Caco-2 (cell line): ENCODE data around the gene MBP. TPM values are rescaled to one million over a fixed set of nuclear protein-coding genes. Genes with fewer than 3 reads are reported as not detected.

ENCODE experiments used
- BruUV-seq: library from RNA; stranded (reverse); fragments of 400-500 nt; replicated peaks from 2 replicates; lab custom pipeline; 2021; lab: Mats Ljungman, UMichigan
- CTCF ChIA-PET: fragments of 300-600 bp; sonication (Branson Sonifier 250); formaldehyde crosslinking; loops from one replicate; lab custom pipeline; 2022; ENCODE audit warnings: antibody characterized with exemption; lab: Charles Lee
- POLR2A ChIA-PET: fragments of 300-600 bp; sonication (Branson Sonifier 250); formaldehyde crosslinking; loops from one replicate; lab custom pipeline; 2022; ENCODE audit warnings: antibody characterized with exemption; lab: Charles Lee
- DNase-seq, 2 experiments: peaks; one replicate each; pipeline versions ENCODE4 v3.0.0 to v3.0.0-alpha.2; 2020 to 2022
- H3K27me3 ChIP-seq: replicated peaks from 2 replicates; pipeline ENCODE4 v1.6.0; 2011; ENCODE audit warnings: low read length; ENCODE audit not compliant: control insufficient read depth, insufficient read depth
- H3K36me3 ChIP-seq: 2 replicates; pipeline ENCODE4 v1.5.1; 2011; ENCODE audit warnings: low read length; ENCODE audit not compliant: control insufficient read depth, insufficient read depth
- H3K4me1 ChIP-seq: fragments of 250-450 bp; sonication (Bioruptor Pico); 2 replicates; pipeline ENCODE4 v1.5.1; 2020; ENCODE audit warnings: mild to moderate bottlenecking
- H3K4me3 ChIP-seq: 2 replicates; pipeline ENCODE4 v1.5.1; 2011; ENCODE audit warnings: low read depth, mild to moderate bottlenecking, control low read depth, low read length
- H3K9me3 ChIP-seq: fragments of 250-450 bp; sonication (Bioruptor Pico); 2 replicates; pipeline ENCODE4 v1.5.1; 2020; ENCODE audit warnings: mild to moderate bottlenecking, moderate library complexity
- H3K27ac Mint-ChIP-seq: one replicate; pipeline ENCODE4 v1.8.0; 2022; ENCODE audit warnings: mixed read lengths; ENCODE audit not compliant: unreplicated experiment
- H3K27me3 Mint-ChIP-seq: one replicate; pipeline ENCODE4 v1.8.0; 2022; ENCODE audit warnings: mixed read lengths; ENCODE audit not compliant: insufficient read depth, unreplicated experiment
- H3K36me3 Mint-ChIP-seq: one replicate; pipeline ENCODE4 v1.8.0; 2022; ENCODE audit warnings: mild to moderate bottlenecking, mixed read lengths; ENCODE audit not compliant: insufficient read depth, unreplicated experiment
- H3K4me1 Mint-ChIP-seq: one replicate; pipeline ENCODE4 v1.8.0; 2022; ENCODE audit warnings: low read depth, mixed read lengths; ENCODE audit not compliant: unreplicated experiment
- H3K4me3 Mint-ChIP-seq: one replicate; pipeline ENCODE4 v1.8.0; 2022; ENCODE audit warnings: mild to moderate bottlenecking, moderate library complexity, mixed read lengths; ENCODE audit not compliant: unreplicated experiment
- H3K9me3 Mint-ChIP-seq: one replicate; pipeline ENCODE4 v1.8.0; 2022; ENCODE audit warnings: mixed read lengths; ENCODE audit not compliant: unreplicated experiment
- CTCF ChIP-seq, 2 experiments: fragments of 200-600 bp in 1 of 2; IDR thresholded peaks; 1 replicate in 1 of 2; 2 replicates in 1 of 2; pipeline versions ENCODE4 v1.5.1 to v1.8.0; 2011 to 2022; ENCODE audit warnings: antibody characterized with exemption in 1 of 2, control low read depth in 1 of 2, inconsistent platforms in 1 of 2, low read depth in 1 of 2, low read length in 1 of 2, mild to moderate bottlenecking in 1 of 2, moderate library complexity in 1 of 2; ENCODE audit not compliant: insufficient read depth in 1 of 2, severe bottlenecking in 1 of 2, unreplicated experiment in 1 of 2
- intact Hi-C: fragments of 100-400 bp; cut with micrococcal nuclease; formaldehyde crosslinking; loops from one replicate; pipeline ENCODE4 v1.10.0; 2022; ENCODE audit not compliant: unreplicated experiment
- total RNA-seq: library from RNA; stranded (reverse); gene quantifications from 2 replicates; pipeline ENCODE4 v1.2.3, GENCODE V29; 2022

Gene MBP
- total RNA-seq, 1 experiment from 2014 or later, result 11.4 TPM

- peaks cover 6% of the 10 kb centered on the region for H3K36me3 Mint-ChIP-seq
- CTCF ChIA-PET, result no interaction called here
- BruUV-seq, result no TSS peak
Measured at GRCh38 chr18:76979111-76979751, 153.4 kb downstream of the MBP start.

GRCh38 chr18:76978616-76979015, 154.0 kb downstream of the MBP start:
- Histone ChIP-seq H3K27me3 (no peaks in the 10 kb centered on the region), H3K4me1 (no peaks in the 10 kb centered on the region), H3K4me3 (no peak overlapping the region), H3K36me3 (no peaks in the 10 kb centered on the region), H3K9me3 (no peaks in the 10 kb centered on the region)
- no peak overlapping the region for H3K4me3 Mint-ChIP-seq
- H3K4me1 Mint-ChIP-seq, result no peaks in the 10 kb centered on the region
- H3K27me3 Mint-ChIP-seq, result no peaks in the 10 kb centered on the region
- intact Hi-C loops, result no loop called here
- no peak for TF ChIP-seq CTCF (IDR thresholded peaks at IDR 0.05; ENCODE audit: insufficient read depth in 1 of 2, low read depth in 1 of 2, low read length in 1 of 2, severe bottlenecking in 1 of 2, unreplicated experiment in 1 of 2)
- POLR2A ChIA-PET, result no interaction called here
- no peaks in the 10 kb centered on the region for H3K9me3 Mint-ChIP-seq
- H3K36me3 Mint-ChIP-seq, result peaks cover 6% of the 10 kb centered on the region
- no TSS peak for BruUV-seq
- H3K27ac Mint-ChIP-seq, result no peak overlapping the region
- CTCF ChIA-PET, result no interaction called here
- DNase-seq, result no peak

More at GRCh38 chr18:76979111-76979751, 153.4 kb downstream of the MBP start:
- no peaks in the 10 kb centered on the region for H3K4me1 ChIP-seq
- POLR2A ChIA-PET, result no interaction called here
- no peak overlapping the region for H3K4me3 Mint-ChIP-seq
- H3K4me1 Mint-ChIP-seq, result no peaks in the 10 kb centered on the region
- H3K9me3 Mint-ChIP-seq, result no peaks in the 10 kb centered on the region
- no peaks in the 10 kb centered on the region for H3K27me3 ChIP-seq
- no peaks in the 10 kb centered on the region for H3K36me3 ChIP-seq
- H3K9me3 ChIP-seq, result no peaks in the 10 kb centered on the region
- no peaks in the 10 kb centered on the region for H3K27me3 Mint-ChIP-seq
- no peak for DNase-seq
- no peak for TF ChIP-seq CTCF (IDR thresholded peaks at IDR 0.05; ENCODE audit: insufficient read depth in 1 of 2, low read depth in 1 of 2, low read length in 1 of 2, severe bottlenecking in 1 of 2, unreplicated experiment in 1 of 2)
- H3K4me3 ChIP-seq, result no peak overlapping the region
- H3K27ac Mint-ChIP-seq, result no peak overlapping the region
- intact Hi-C loops, result no loop called here

GRCh38 chr18:76977684-76978232, 154.8 kb downstream of the MBP start:
- ChIA-PET POLR2A (no interaction called here), CTCF (no interaction called here)
- DNase-seq, result no peak
- no peak overlapping the region for H3K4me3 Mint-ChIP-seq
- Histone ChIP-seq H3K4me3 (no peak overlapping the region), H3K36me3 (no peaks in the 10 kb centered on the region), H3K9me3 (no peaks in the 10 kb centered on the region), H3K4me1 (no peaks in the 10 kb centered on the region), H3K27me3 (no peaks in the 10 kb centered on the region)
- intact Hi-C loops, result no loop called here
- BruUV-seq, result no TSS peak
- no peaks in the 10 kb centered on the region for H3K9me3 Mint-ChIP-seq
- peaks cover 6% of the 10 kb centered on the region for H3K36me3 Mint-ChIP-seq
- no peak overlapping the region for H3K27ac Mint-ChIP-seq
- H3K4me1 Mint-ChIP-seq, result no peaks in the 10 kb centered on the region
- no peak for TF ChIP-seq CTCF (IDR thresholded peaks at IDR 0.05; ENCODE audit: insufficient read depth in 1 of 2, low read depth in 1 of 2, low read length in 1 of 2, severe bottlenecking in 1 of 2, unreplicated experiment in 1 of 2)
- H3K27me3 Mint-ChIP-seq, result no peaks in the 10 kb centered on the region
